ENCODE data around the gene FAM219A. TPM values are rescaled to one million over a fixed set of nuclear protein-coding genes. Genes with fewer than 3 reads are reported as not detected.
A peak's percentile ranks its signal among the peaks of the same experiment; 100 is the strongest.

Gene FAM219A
- total RNA-seq, 1 donor from 2014 or later: 22.9 TPM

DNA sequence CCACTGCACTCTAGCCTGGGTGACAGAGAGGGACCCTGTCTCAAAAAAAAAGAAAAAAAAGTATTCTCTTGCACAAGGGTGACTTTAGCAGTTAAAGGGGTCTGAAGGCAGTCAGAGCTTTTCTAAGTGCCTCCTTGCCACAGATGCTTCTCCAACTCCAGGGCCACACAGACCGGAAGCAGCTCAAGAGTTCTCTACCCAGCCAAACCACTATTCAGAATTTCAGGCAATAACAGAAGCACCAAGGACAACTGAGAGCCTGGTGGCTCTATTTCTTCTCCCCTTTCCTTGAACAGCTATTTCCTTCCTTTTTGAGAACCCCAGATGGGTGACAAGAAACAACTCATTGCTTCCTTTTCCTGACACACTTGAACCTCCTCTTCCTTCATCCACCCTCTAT is 2.2 kb downstream of the FAM219A start:
- H3K4me1 ChIP-seq: peaks cover 73% of the 10 kb centered on the region
- peak overlapping the region; percentile 91 for H3K27ac ChIP-seq (replicated peaks)
- no peaks in the 10 kb centered on the region for H3K27me3 ChIP-seq (ENCODE audit: low read depth)
- H3K9me3 ChIP-seq (replicated peaks): no peaks in the 10 kb centered on the region
- TF ChIP-seq, protein P1, sequence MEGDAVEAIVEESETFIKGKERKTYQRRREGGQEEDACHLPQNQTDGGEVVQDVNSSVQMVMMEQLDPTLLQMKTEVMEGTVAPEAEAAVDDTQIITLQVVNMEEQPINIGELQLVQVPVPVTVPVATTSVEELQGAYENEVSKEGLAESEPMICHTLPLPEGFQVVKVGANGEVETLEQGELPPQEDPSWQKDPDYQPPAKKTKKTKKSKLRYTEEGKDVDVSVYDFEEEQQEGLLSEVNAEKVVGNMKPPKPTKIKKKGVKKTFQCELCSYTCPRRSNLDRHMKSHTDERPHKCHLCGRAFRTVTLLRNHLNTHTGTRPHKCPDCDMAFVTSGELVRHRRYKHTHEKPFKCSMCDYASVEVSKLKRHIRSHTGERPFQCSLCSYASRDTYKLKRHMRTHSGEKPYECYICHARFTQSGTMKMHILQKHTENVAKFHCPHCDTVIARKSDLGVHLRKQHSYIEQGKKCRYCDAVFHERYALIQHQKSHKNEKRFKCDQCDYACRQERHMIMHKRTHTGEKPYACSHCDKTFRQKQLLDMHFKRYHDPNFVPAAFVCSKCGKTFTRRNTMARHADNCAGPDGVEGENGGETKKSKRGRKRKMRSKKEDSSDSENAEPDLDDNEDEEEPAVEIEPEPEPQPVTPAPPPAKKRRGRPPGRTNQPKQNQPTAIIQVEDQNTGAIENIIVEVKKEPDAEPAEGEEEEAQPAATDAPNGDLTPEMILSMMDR (IDR thresholded peaks at IDR 0.05; ENCODE audit: borderline replicate concordance): no peak
- no peak for DNase-seq
- peak overlapping the region; percentile 98 for H3K4me3 ChIP-seq
- H3K36me3 ChIP-seq: no peaks in the 10 kb centered on the region
- intact Hi-C loops (cut with micrococcal nuclease): no loop called here

DNA sequence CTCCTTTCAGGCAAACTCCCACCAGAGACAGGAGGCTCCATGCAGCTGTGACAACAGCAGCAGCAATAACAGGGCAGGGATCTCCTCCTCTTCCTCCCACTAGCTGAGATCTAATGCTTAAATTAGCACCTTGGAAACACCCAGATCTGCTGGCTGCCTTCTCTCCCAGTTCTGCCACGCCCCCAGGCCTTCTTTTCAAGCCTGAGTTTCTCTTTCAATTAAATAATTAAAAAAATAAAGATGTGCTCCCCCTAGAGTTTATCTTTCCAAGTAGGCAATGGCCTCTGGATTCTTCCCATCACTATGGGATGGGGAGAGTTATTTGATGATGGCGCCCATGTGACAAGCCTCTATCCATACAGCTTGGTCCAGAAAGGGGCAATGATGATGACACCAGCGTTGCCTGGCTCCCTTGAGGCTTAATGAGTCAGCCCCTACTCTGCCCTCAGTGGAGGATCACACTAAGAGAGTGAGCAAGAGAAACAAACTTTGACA is 3.8 kb downstream of the FAM219A start:
- H3K4me1 ChIP-seq: peaks cover 88% of the 10 kb centered on the region
- peak overlapping the region; percentile 91 for H3K27ac ChIP-seq (replicated peaks)
- H3K36me3 ChIP-seq: no peaks in the 10 kb centered on the region
- H3K4me3 ChIP-seq: peak overlapping the region; percentile 9
- DNase-seq: peak; percentile 33
- TF ChIP-seq, protein P1 (IDR thresholded peaks at IDR 0.05; ENCODE audit: borderline replicate concordance): peak; percentile 33
- no peaks in the 10 kb centered on the region for H3K9me3 ChIP-seq (replicated peaks)
- intact Hi-C loops (cut with micrococcal nuclease): no loop called here
- H3K27me3 ChIP-seq (ENCODE audit: low read depth): no peaks in the 10 kb centered on the region

DNA sequence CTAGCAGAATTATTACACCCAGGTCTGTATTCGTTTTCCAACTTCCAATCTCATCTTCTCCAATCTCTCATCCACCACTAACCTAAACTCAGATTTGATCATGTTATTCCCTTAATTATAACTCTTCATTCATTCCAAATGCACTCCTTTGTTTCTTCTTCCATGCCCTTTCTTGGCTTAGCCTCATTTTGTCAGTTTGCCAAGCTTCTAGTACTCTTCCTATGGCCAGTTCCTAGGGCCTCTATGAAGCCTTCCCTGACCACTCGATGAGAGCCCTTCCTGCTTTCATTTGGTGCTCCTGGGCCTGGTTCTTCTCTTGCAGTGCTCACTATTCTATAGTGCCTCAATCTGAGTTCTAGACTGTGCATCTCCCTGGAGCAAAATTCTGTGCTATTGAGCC is 5.8 kb downstream of the FAM219A start:
- no peaks in the 10 kb centered on the region for H3K9me3 ChIP-seq (replicated peaks)
- peak overlapping the region; percentile 91 for H3K27ac ChIP-seq (replicated peaks)
- H3K4me1 ChIP-seq: peaks cover 100% of the 10 kb centered on the region
- intact Hi-C loops (cut with micrococcal nuclease): no loop called here
- no peaks in the 10 kb centered on the region for H3K36me3 ChIP-seq
- H3K27me3 ChIP-seq (ENCODE audit: low read depth): no peaks in the 10 kb centered on the region
- no peak overlapping the region for H3K4me3 ChIP-seq
- DNase-seq: no peak
- TF ChIP-seq, protein P1 (IDR thresholded peaks at IDR 0.05; ENCODE audit: borderline replicate concordance): no peak

DNA sequence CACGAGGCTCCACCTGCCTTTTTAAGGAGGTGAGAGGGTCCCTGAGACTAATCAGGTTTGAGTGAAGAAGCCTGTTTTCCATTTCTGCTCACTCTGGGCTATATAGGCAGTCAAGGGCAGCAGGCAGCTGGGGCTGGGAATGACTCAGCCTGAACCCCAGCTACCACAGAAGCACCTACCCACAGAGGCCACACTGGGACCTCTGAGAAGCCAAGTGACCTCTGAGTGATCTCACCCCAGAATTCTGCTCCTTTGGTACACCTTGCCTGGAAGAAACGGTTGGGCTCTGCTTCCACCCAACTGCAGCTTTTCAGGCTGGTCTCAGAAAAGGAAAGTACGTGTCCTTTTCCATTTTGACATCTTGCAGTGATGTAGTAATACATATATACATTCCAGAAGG is 6.8 kb downstream of the FAM219A start:
- Histone ChIP-seq H3K27ac (replicated peaks) (peak overlapping the region; percentile 91), H3K9me3 (replicated peaks) (no peaks in the 10 kb centered on the region), H3K4me1 (peaks cover 100% of the 10 kb centered on the region), H3K27me3 (ENCODE audit: low read depth) (no peaks in the 10 kb centered on the region), H3K36me3 (no peaks in the 10 kb centered on the region), H3K4me3 (no peak overlapping the region)
- no peak for DNase-seq
- intact Hi-C loops (cut with micrococcal nuclease): no loop called here
- TF ChIP-seq, protein P1 (IDR thresholded peaks at IDR 0.05; ENCODE audit: borderline replicate concordance): no peak

DNA sequence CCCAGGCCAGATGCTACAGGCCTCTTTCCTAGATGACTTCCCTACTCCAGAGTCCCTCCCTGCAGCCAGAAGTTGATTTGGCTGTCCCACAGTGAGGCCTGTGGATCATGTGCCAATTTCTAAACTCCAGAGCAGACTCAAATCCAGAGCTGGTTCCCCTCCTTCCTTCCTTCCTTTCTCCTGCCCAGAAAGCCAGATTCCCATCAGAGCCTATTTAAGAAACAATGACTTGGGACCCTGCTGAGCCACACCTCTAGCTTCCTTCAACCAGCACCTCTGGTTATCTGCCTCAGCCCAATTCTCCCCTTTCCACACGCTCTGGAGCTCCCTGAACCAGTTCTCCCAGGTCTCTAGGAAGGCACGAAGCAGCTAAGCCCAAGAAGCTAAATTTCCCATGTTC is 7.2 kb downstream of the FAM219A start:
- H3K36me3 ChIP-seq: no peaks in the 10 kb centered on the region
- intact Hi-C loops (cut with micrococcal nuclease): no loop called here
- H3K4me3 ChIP-seq: no peak overlapping the region
- H3K9me3 ChIP-seq (replicated peaks): no peaks in the 10 kb centered on the region
- DNase-seq: no peak
- H3K27ac ChIP-seq (replicated peaks): peak overlapping the region; percentile 91
- TF ChIP-seq, protein P1 (IDR thresholded peaks at IDR 0.05; ENCODE audit: borderline replicate concordance): no peak
- H3K4me1 ChIP-seq: peaks cover 100% of the 10 kb centered on the region
- no peaks in the 10 kb centered on the region for H3K27me3 ChIP-seq (ENCODE audit: low read depth)
